H9 (cell line): Measurements from ENCODE around the gene MROH2B. TPM values are rescaled to one million over a fixed set of nuclear protein-coding genes. Genes with fewer than 3 reads are reported as not detected.

Experiments used
- DNase-seq: peaks from one replicate; pipeline ENCODE4 v3.0.0-alpha.2; 2017
- H2AFZ ChIP-seq: one replicate; pipeline ENCODE4 v1.6.1; 2013; ENCODE audit warnings: mild to moderate bottlenecking, low read length, control low read depth, moderate library complexity
- H2AK5ac ChIP-seq: 2 replicates; pipeline ENCODE4 v1.6.1; 2013; ENCODE audit warnings: low read length, control low read depth, mixed read lengths; ENCODE audit not compliant: insufficient read length
- H2BK120ac ChIP-seq: one replicate; pipeline ENCODE4 v1.6.1; 2013; ENCODE audit warnings: low read depth, mild to moderate bottlenecking, low read length, control low read depth, inconsistent platforms; ENCODE audit not compliant: poor library complexity, severe bottlenecking
- H2BK12ac ChIP-seq: 2 replicates; pipeline ENCODE4 v1.6.1; 2013; ENCODE audit warnings: low read length, control low read depth, mixed read lengths, low read depth; ENCODE audit not compliant: insufficient read length
- H2BK15ac ChIP-seq: 2 replicates; pipeline ENCODE4 v1.6.1; 2013; ENCODE audit warnings: low read depth, low read length, control low read depth
- H2BK20ac ChIP-seq: one replicate; pipeline ENCODE4 v1.6.1; 2013; ENCODE audit warnings: low read depth, mild to moderate bottlenecking, low read length, control low read depth, inconsistent platforms; ENCODE audit not compliant: poor library complexity, severe bottlenecking
- H2BK5ac ChIP-seq: 2 replicates; pipeline ENCODE4 v1.6.1; 2013; ENCODE audit warnings: low read length, control low read depth, mixed read lengths; ENCODE audit not compliant: insufficient read length
- H3K14ac ChIP-seq: 2 replicates; pipeline ENCODE4 v1.6.1; 2013; ENCODE audit warnings: low read length, control low read depth; ENCODE audit not compliant: insufficient read depth
- H3K18ac ChIP-seq: 2 replicates; pipeline ENCODE4 v1.6.1; 2013; ENCODE audit warnings: low read depth, mild to moderate bottlenecking, mixed read lengths, low read length, control low read depth; ENCODE audit not compliant: insufficient read length
- H3K23ac ChIP-seq: 2 replicates; pipeline ENCODE4 v1.6.1; 2013; ENCODE audit warnings: low read length, control low read depth, mixed read lengths, low read depth; ENCODE audit not compliant: insufficient read length
- H3K23me2 ChIP-seq: 2 replicates; pipeline ENCODE4 v1.6.1; 2013; ENCODE audit warnings: low read depth, mild to moderate bottlenecking, mixed read lengths, low read length, control low read depth; ENCODE audit not compliant: insufficient read length, poor library complexity, severe bottlenecking
- H3K27ac ChIP-seq: 2 replicates; pipeline ENCODE4 v1.5.1; 2013; ENCODE audit warnings: low read length, control low read depth, mixed read lengths, low read depth; ENCODE audit not compliant: insufficient read length
- H3K27me3 ChIP-seq: 2 replicates; pipeline ENCODE4 v1.6.1; 2013; ENCODE audit warnings: low read length, control low read depth, inconsistent platforms; ENCODE audit not compliant: insufficient read depth
- H3K4ac ChIP-seq: 2 replicates; pipeline ENCODE4 v1.6.1; 2013; ENCODE audit warnings: low read depth, mild to moderate bottlenecking, control low read depth, inconsistent platforms, low read length, moderate library complexity
- H3K4me1 ChIP-seq: 2 replicates; pipeline ENCODE4 v1.6.1; 2013; ENCODE audit warnings: low read length, control low read depth, inconsistent platforms; ENCODE audit not compliant: insufficient read depth
- H3K4me2 ChIP-seq: 2 replicates; pipeline ENCODE4 v1.6.1; 2013; ENCODE audit warnings: low read length, control low read depth, mixed read lengths; ENCODE audit not compliant: insufficient read length, insufficient read depth
- H3K56ac ChIP-seq: 2 replicates; pipeline ENCODE4 v1.6.1; 2013; ENCODE audit warnings: low read depth, mild to moderate bottlenecking, mixed read lengths, low read length, control low read depth; ENCODE audit not compliant: insufficient read length
- H3K79me1 ChIP-seq: 2 replicates; pipeline ENCODE4 v1.6.1; 2013; ENCODE audit warnings: low read depth, mild to moderate bottlenecking, moderate library complexity, low read length, control low read depth, inconsistent platforms; ENCODE audit not compliant: insufficient read depth, poor library complexity, severe bottlenecking
- H3K79me2 ChIP-seq: 2 replicates; pipeline ENCODE4 v1.6.1; 2013; ENCODE audit warnings: low read length, control low read depth, inconsistent platforms; ENCODE audit not compliant: insufficient read depth
- H3K9ac ChIP-seq: 2 replicates; pipeline ENCODE4 v1.6.1; 2013; ENCODE audit warnings: low read length, control low read depth, mixed read lengths; ENCODE audit not compliant: insufficient read length; ENCODE audit errors: extremely low read depth
- H3K9me3 ChIP-seq: one replicate; pipeline ENCODE4 v1.6.1; 2013; ENCODE audit warnings: low read depth, low read length, inconsistent platforms; ENCODE audit not compliant: control insufficient read depth
- H3T11ph ChIP-seq: one replicate; pipeline ENCODE4 v1.6.1; 2013; ENCODE audit warnings: mild to moderate bottlenecking, low read length, control low read depth, inconsistent platforms
- H4K20me1 ChIP-seq: one replicate; pipeline ENCODE4 v1.6.1; 2013; ENCODE audit not compliant: control insufficient read depth, insufficient read length, insufficient read depth
- H4K5ac ChIP-seq: 2 replicates; pipeline ENCODE4 v1.6.1; 2013; ENCODE audit warnings: low read depth, mild to moderate bottlenecking, mixed read lengths, low read length, control low read depth; ENCODE audit not compliant: insufficient read length
- H4K8ac ChIP-seq: replicated peaks from 2 replicates; pipeline ENCODE4 v1.6.1; 2013; ENCODE audit warnings: low read length, control low read depth, mixed read lengths, low read depth; ENCODE audit not compliant: insufficient read length
- H4K91ac ChIP-seq: 2 replicates; pipeline ENCODE4 v1.6.1; 2013; ENCODE audit warnings: low read depth, mild to moderate bottlenecking, moderate library complexity, mixed read lengths, low read length, control low read depth; ENCODE audit not compliant: insufficient read length
- H3K27ac Mint-ChIP-seq, 3 experiments: 2 replicates in 2 of 3; 3 replicates in 1 of 3; pipeline ENCODE4 v1.8.0; 2020 to 2021; ENCODE audit warnings: mixed read lengths in 3 of 3, mild to moderate bottlenecking in 1 of 3, moderate library complexity in 1 of 3
- H3K27me3 Mint-ChIP-seq: 2 replicates; pipeline ENCODE4 v1.8.0; 2021; ENCODE audit warnings: low read depth, mild to moderate bottlenecking, moderate library complexity, mixed read lengths
- H3K36me3 Mint-ChIP-seq, 3 experiments: 2 replicates in 2 of 3; 3 replicates in 1 of 3; pipeline ENCODE4 v1.8.0; 2020 to 2021; ENCODE audit warnings: low read depth in 3 of 3, mixed read lengths in 3 of 3; ENCODE audit not compliant: insufficient read depth in 1 of 3
- H3K4me1 Mint-ChIP-seq, 2 experiments: 2 replicates each; pipeline ENCODE4 v1.8.0; 2020; ENCODE audit warnings: mixed read lengths in 2 of 2
- H3K4me3 Mint-ChIP-seq, 2 experiments: 2 replicates in 1 of 2; 3 replicates in 1 of 2; pipeline ENCODE4 v1.8.0; 2020 to 2021; ENCODE audit warnings: mild to moderate bottlenecking in 2 of 2, mixed read lengths in 2 of 2, moderate library complexity in 1 of 2
- H3K9me3 Mint-ChIP-seq, 2 experiments: 2 replicates in 1 of 2; 3 replicates in 1 of 2; pipeline ENCODE4 v1.8.0; 2020; ENCODE audit warnings: mild to moderate bottlenecking in 2 of 2, mixed read lengths in 2 of 2, moderate library complexity in 1 of 2
- WGBS: extraction: QIAGEN DNeasy Blood & Tissue Kit; methylation state at CpG from one replicate; pipeline ENCODE4 v1.1.7; 2013; ENCODE audit warnings: missing lambda C conversion rate, low lambda C conversion rate, mixed read lengths; ENCODE audit not compliant: insufficient read length; ENCODE audit errors: extremely low coverage; 5-methylcytosine and 5-hydroxymethylcytosine counted together
- total RNA-seq: library from RNA; stranded (reverse); gene quantifications from 2 replicates; pipeline ENCODE4 v1.2.1, GENCODE V29; 2021
- TF ChIP-seq, protein P1 (sequence below): fragments of 200-600 bp; sonication (generic); conservative IDR thresholded peaks from 3 replicates; pipeline ENCODE4 v1.8.0; 2021; ENCODE audit warnings: antibody characterized with exemption, mild to moderate bottlenecking

Gene MROH2B
- total RNA-seq, 1 experiment from 2014 or later = not detected

DNA sequence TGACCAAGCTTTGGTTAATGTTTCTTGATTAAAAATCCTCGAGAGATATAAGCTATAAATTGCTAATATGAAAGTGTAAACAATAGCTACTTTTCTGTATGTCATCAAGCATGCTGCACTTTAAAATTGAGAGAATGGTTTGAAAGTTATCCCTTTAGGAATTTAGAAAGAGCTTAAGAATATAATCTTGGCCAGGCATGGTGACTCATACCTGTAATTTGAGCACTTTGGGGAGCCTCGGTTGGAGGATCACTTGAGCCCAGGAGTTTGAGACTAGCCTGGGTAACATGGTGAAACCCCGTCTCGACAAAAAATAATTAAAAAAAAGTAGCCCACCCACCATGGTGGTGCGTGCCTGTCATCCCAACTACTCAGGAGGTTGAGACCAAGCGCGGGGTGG, 12.2 kb upstream of the MROH2B start:
- Histone ChIP-seq H3K27me3 (no peaks in the 10 kb centered on the region), H2AFZ (no peak overlapping the region), H2BK120ac (no peak overlapping the region), H3T11ph (no peak overlapping the region), H3K4me1 (no peaks in the 10 kb centered on the region), H3K23me2 (no peaks in the 10 kb centered on the region), H4K91ac (no peak overlapping the region), H4K8ac (no peak overlapping the region), H3K23ac (no peak overlapping the region), H4K20me1 (no peaks in the 10 kb centered on the region), H3K18ac (no peak overlapping the region), H2BK15ac (no peak overlapping the region), H3K27ac (no peak overlapping the region), H3K9ac (no peak overlapping the region), H4K5ac (no peak overlapping the region), H3K4ac (no peak overlapping the region), H3K4me2 (no peak overlapping the region), H3K9me3 (no peaks in the 10 kb centered on the region), H2BK12ac (no peak overlapping the region), H2BK5ac (no peak overlapping the region), H3K79me1 (no peaks in the 10 kb centered on the region), H3K14ac (no peak overlapping the region), H3K56ac (no peak overlapping the region), H2AK5ac (no peak overlapping the region), H3K79me2 (no peaks in the 10 kb centered on the region), H2BK20ac (no peak overlapping the region)
- no peak overlapping the region for H3K27ac Mint-ChIP-seq
- no peak overlapping the region for H3K4me3 Mint-ChIP-seq
- H3K9me3 Mint-ChIP-seq = peaks cover 28 to 33% of the 10 kb centered on the region in 2 experiments
- peaks cover 0 to 3% of the 10 kb centered on the region in 2 experiments; a peak in 1 of 4 replicates for H3K4me1 Mint-ChIP-seq
- no CpG with 5 or more reads among the region's 7 CpGs for WGBS
- H3K27me3 Mint-ChIP-seq = peaks cover under 1% of the 10 kb centered on the region; the same call in 1 of the 2 replicates
- H3K36me3 Mint-ChIP-seq = peaks cover 7 to 26% (median 8%) of the 10 kb centered on the region in 3 experiments
- TF ChIP-seq, protein P1, sequence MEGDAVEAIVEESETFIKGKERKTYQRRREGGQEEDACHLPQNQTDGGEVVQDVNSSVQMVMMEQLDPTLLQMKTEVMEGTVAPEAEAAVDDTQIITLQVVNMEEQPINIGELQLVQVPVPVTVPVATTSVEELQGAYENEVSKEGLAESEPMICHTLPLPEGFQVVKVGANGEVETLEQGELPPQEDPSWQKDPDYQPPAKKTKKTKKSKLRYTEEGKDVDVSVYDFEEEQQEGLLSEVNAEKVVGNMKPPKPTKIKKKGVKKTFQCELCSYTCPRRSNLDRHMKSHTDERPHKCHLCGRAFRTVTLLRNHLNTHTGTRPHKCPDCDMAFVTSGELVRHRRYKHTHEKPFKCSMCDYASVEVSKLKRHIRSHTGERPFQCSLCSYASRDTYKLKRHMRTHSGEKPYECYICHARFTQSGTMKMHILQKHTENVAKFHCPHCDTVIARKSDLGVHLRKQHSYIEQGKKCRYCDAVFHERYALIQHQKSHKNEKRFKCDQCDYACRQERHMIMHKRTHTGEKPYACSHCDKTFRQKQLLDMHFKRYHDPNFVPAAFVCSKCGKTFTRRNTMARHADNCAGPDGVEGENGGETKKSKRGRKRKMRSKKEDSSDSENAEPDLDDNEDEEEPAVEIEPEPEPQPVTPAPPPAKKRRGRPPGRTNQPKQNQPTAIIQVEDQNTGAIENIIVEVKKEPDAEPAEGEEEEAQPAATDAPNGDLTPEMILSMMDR = no peak
- no peak for DNase-seq
